Right renal pelvis (tissue), 4 donors: Measurements from ENCODE around the gene ATOH1. TPM values are rescaled to one million over a fixed set of nuclear protein-coding genes. Genes with fewer than 3 reads are reported as not detected.

Experiments
- DNase-seq, 4 donors: peaks; one replicate each; pipeline ENCODE4 v3.0.0-alpha.2; 2013; ENCODE audit warnings: low read depth in 4 of 4, low spot score in 3 of 4, missing footprints in 1 of 4
- polyA plus RNA-seq, 4 donors: library from polyadenylated mRNA; unstranded; fragments of 120-200 nt; gene quantifications; one replicate each; pipeline ENCODE4 v1.2.1, GENCODE V29; 2013; ENCODE audit not compliant: insufficient read length in 4 of 4

ATOH1 gene
- polyA plus RNA-seq, 4 donors = not detected

DNA sequence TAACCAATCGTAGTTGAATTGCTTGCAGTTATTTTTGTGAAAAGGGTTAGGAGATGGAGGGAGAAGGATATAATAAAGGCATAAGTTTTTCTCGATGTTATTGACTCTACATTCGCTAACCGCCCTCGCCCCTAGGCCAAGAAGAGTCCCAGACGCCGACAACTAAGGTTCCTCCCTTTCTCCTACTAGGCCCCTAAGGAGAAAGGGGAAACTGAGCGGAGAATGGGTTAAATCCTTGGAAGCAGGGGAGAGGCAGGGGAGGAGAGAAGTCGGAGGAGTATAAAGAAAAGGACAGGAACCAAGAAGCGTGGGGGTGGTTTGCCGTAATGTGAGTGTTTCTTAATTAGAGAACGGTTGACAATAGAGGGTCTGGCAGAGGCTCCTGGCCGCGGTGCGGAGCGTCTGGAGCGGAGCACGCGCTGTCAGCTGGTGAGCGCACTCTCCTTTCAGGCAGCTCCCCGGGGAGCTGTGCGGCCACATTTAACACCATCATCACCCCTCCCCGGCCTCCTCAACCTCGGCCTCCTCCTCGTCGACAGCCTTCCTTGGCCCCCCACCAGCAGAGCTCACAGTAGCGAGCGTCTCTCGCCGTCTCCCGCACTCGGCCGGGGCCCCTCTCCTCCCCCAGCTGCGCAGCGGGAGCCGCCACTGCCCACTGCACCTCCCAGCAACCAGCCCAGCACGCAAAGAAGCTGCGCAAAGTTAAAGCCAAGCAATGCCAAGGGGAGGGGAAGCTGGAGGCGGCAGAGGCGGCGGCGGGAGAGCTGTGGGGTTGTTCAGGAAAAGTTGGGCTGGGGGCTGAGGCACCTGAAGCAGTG, 5.9 kb downstream of the ATOH1 start:
- no peak for DNase-seq

- no peak for DNase-seq
Measured at GRCh38 chr4:93835929-93836328, 7.4 kb downstream of the ATOH1 start.

- DNase-seq = no peak
Measured at GRCh38 chr4:93839704-93840103, 11.2 kb downstream of the ATOH1 start.

- DNase-seq = no peak
Measured at GRCh38 chr4:93841803-93842345, 13.3 kb downstream of the ATOH1 start.

GRCh38 chr4:93842601-93843252, 14.2 kb downstream of the ATOH1 start:
- DNase-seq = no peak

DNA sequence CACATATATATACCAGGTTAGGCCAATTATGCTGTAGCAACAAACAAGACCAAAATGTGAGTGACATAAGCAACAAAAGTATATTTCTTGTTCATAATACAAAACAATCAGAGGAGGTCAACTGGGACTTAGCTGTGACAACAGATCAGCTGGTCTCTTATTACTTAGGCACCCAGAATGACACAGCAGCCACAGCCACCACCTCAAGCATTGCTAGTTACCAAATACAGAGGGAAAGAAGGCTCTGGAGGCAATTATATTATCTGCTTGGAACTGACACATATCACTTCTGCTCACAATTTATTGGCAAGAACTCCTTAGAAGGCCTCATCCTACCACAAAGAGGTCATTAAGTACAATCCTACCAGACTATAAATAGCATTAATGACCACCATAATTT, 15.2 kb downstream of the ATOH1 start:
- no peak for DNase-seq

DNA sequence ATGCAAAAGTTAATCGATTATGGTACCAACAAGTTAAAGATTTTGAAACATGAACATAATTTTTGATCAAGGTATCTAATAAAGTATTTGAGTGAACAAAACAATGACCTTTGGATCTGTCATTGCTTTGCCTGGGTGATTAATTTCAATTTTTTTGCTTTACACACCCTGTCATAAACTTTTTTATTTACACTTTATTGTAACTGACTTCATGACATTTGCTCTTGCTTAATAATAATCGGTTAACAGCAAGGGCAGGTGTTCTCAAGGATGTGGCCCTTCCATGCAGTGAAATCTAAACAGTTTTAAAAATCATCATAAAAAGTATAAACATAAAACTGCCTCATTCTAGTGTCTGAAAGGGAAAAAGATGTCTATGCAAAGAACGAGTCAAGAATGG, 24.1 kb downstream of the ATOH1 start:
- DNase-seq = no peak

DNA sequence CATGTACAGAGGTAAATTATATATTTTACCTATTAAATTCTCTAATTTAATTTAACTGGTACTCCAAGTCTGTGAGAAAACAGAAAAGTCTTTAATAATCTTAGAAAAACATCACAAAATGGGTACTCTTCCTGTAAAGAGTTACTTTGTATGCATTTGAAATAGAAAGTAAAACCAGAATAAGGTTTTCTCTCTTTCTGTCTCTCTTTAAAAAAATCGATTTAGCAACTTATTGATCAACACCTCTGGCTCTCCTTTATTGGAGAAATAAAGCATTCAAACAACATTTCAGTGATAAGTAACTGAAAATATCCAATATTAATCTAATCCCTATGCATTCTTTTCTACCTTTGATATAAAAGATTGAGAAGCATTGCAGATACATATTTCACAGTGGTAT, 27.4 kb downstream of the ATOH1 start:
- DNase-seq = no peak

- DNase-seq = no peak
Measured at GRCh38 chr4:93865650-93866049, 37.1 kb downstream of the ATOH1 start.

DNA sequence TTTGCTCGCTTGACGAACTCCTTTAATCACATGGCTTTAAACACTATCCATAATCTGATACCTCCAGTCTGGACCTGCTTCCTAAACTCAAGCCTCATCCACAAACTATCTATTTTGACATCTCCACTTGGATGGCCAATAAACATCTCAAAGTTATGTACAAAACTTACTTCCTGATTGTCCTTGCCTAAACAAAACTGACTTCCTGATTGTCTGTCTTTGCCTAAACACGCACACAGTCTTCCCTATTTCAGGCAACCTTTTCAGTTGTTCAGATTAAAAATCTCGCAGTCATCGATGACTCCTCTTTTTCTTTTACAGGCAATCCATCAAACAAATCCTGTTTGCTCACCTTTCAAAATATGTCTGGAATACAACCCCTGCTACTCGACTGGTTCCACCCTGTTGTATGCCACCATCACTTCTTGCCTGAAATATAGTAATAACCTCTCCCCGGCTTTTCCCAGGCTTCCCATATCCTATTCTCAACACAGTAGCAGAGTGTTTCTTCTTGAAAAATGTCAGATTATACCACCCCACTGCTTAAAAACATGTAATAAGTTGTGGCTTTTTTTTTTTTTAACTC, 39.0 kb downstream of the ATOH1 start:
- DNase-seq = no peak

GRCh38 chr4:93870876-93871458, 42.4 kb downstream of the ATOH1 start:
- peak in 1 of 4 donors; percentile 5 for DNase-seq

DNA sequence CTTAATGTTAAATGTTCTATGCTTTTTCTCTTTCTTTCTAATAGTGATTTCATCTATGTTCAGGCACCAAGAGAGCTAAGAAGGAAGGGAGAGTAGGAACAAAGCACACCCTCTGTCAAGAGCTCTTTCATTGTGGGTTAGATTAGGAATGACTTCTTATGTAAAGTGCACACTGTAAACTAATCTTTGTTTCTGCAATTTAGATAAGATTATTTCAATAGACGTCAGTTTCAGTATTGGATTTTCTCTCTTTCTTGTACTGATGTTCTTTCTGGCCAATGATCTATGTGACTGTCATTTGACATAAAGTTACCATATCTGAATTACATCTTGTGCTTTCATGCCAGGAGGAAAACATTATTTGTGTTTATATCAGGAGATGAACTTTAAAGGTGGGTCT, 48.2 kb downstream of the ATOH1 start:
- DNase-seq = no peak

DNA sequence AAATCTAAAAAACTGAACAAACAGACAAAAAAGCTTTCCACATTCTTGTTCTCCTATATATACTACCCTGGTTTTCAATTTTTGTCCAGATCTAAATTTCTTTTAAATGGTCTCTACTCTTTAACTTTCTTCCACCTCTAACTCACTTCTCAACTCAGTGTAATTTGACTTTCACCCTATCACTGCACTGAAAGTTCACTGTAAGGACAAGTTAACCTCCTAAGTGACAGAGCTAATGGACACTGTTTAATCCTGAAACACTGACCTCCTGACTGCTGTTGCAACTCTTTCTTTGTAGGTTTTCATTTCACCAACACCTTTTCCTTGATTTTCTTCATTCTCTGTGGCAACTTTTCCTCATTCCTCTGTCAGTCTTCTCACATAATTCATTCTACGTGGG, 50.0 kb downstream of the ATOH1 start:
- DNase-seq = no peak

GRCh38 chr4:93879919-93880318, 51.4 kb downstream of the ATOH1 start:
- DNase-seq = no peak
